Esophagus squamous epithelium (tissue), 4 donors: Measurements from ENCODE around the gene SLC5A9.

Source experiments
- CTCF ChIP-seq, 6 experiments: fragments of 450-650 bp in 4 of 6; fragments of 200-600 bp in 2 of 6; sonication (generic) in 2 of 6; IDR thresholded peaks; one replicate each; pipeline ENCODE4 v1.5.1; 2016 to 2019; ENCODE audit warnings: antibody characterized with exemption in 6 of 6, mild to moderate bottlenecking in 4 of 6, moderate library complexity in 4 of 6
- POLR2A ChIP-seq, 4 donors: fragments of 450-650 bp; IDR thresholded peaks; one replicate each; pipeline ENCODE4 v1.6.1; 2017; ENCODE audit warnings: antibody characterized with exemption in 4 of 4, mild to moderate bottlenecking in 4 of 4, moderate library complexity in 3 of 4

- TF ChIP-seq CTCF (IDR thresholded peaks at IDR 0.05) (peak in 5 of 6 experiments; percentile 47 to 67 (median 59)), POLR2A (IDR thresholded peaks at IDR 0.05) (no peak)
Observed at GRCh38 chr1:48203287-48203900, 19.1 kb upstream of the SLC5A9 start.
